ENCODE results near the gene CCDC17. TPM values are rescaled to one million over a fixed set of nuclear protein-coding genes. Genes with fewer than 3 reads are reported as not detected.

CCDC17 gene
- total RNA-seq, 1 experiment from 2014 or later, result 6.6 TPM

- H3K27ac ChIP-seq, result peak overlapping the region; percentile 64
- peak overlapping the region; percentile 86 for H3K4me3 ChIP-seq
- BruUV-seq (replicated peaks), result no TSS peak
- peaks cover 22% of the 10 kb centered on the region for H3F3A ChIP-seq (ENCODE audit: insufficient read depth, low read depth)
- TF ChIP-seq EZH2 (IDR thresholded peaks at IDR 0.05; ENCODE audit: low read depth) (no peak), CTCF (conservative IDR thresholded peaks at IDR 0.05) (no peak; the same call in 1 of the 2 replicates)
- no peaks in the 10 kb centered on the region for H3K9me3 ChIP-seq (ENCODE audit: insufficient read depth, low read depth)
- intact Hi-C loops (cut with micrococcal nuclease; ENCODE audit: unreplicated experiment), result loop anchor here (1.0 to 10.0 kb wide), 7 partner anchors 102 to 850 kb away; partner anchors contain the start of genes BTBD19, DYNLT4, GPBP1L1 and HECTD3
- DNase-seq, result peak; percentile 85 to 95
- peaks cover 3% of the 10 kb centered on the region; the same call in 1 of the 2 replicates for H3K36me3 ChIP-seq (ENCODE audit: low read depth)
- no peaks in the 10 kb centered on the region for H3K27me3 ChIP-seq (ENCODE audit: insufficient read depth, low read depth)
- H3K4me2 ChIP-seq, result peak overlapping the region; percentile 89
- peaks cover 46% of the 10 kb centered on the region for H4K20me1 ChIP-seq (ENCODE audit: insufficient read depth)
- H3K79me2 ChIP-seq (ENCODE audit: low read depth), result peaks cover 50% of the 10 kb centered on the region
- POLR2A ChIA-PET (ENCODE audit: unreplicated experiment), result interaction anchor here (0.6 to 0.7 kb wide), 12 partner anchors 15 to 864 kb away, joined by 3 to 23 read pairs (median 4); partner anchors contain the start of gene AKR1A1
- peaks cover 17% of the 10 kb centered on the region for H3K4me1 ChIP-seq (replicated peaks; ENCODE audit: insufficient read depth)
- CTCF ChIA-PET, result interaction anchor here (0.5 to 0.6 kb wide), 2 partner anchors 228 to 749 kb away, joined by 3 read pairs; no protein-coding TSS in a partner anchor
- peak overlapping the region; percentile 100 for H2AFZ ChIP-seq
- H3K9me2 ChIP-seq (ENCODE audit: insufficient read depth), result no peaks in the 10 kb centered on the region
Measured at GRCh38 chr1:45584351-45585109, 39.3 kb downstream of the CCDC17 start.

- H3K36me3 ChIP-seq (ENCODE audit: low read depth), result peaks cover 3% of the 10 kb centered on the region; the same call in 1 of the 2 replicates
Measured at GRCh38 chr1:45583666-45584350, 40.0 kb downstream of the CCDC17 start, which contains the start of gene NASP. Gene NASP (plus strand): TSS chr1:45584041. CDS start chr1:45584147, 106 bp downstream.

More at GRCh38 chr1:45583666-45584350, 40.0 kb downstream of the CCDC17 start, which contains the start of gene NASP:
- BruUV-seq (replicated peaks), result TSS peak; percentile 57
- Histone ChIP-seq H2AFZ (peak within 1 kb of the TSS; percentile 100), H3K4me2 (peak within 1 kb of the TSS; percentile 89), H3K27ac (peak within 1 kb of the TSS; percentile 64), H3K9me3 (ENCODE audit: insufficient read depth, low read depth) (no peaks in the 10 kb centered on the region), H4K20me1 (ENCODE audit: insufficient read depth) (peaks cover 38% of the 10 kb centered on the region), H3K79me2 (ENCODE audit: low read depth) (peaks cover 42% of the 10 kb centered on the region), H3F3A (ENCODE audit: insufficient read depth, low read depth) (peaks cover 22% of the 10 kb centered on the region), H3K4me3 (peak within 1 kb of the TSS; percentile 86), H3K4me1 (replicated peaks; ENCODE audit: insufficient read depth) (peaks cover 17% of the 10 kb centered on the region), H3K27me3 (ENCODE audit: insufficient read depth, low read depth) (no peaks in the 10 kb centered on the region), H3K9me2 (ENCODE audit: insufficient read depth) (no peaks in the 10 kb centered on the region)
- CTCF ChIA-PET, result interaction anchor here (0.5 to 0.8 kb wide), 2 partner anchors 91 to 749 kb away, joined by 3 to 8 read pairs; no protein-coding TSS in a partner anchor
- intact Hi-C loops (cut with micrococcal nuclease; ENCODE audit: unreplicated experiment), result loop anchor here (1.0 to 10.0 kb wide), 8 partner anchors 27 to 849 kb away; partner anchors contain the start of genes BTBD19, DYNLT4, GPBP1L1 and HECTD3
- TF ChIP-seq EZH2 (IDR thresholded peaks at IDR 0.05; ENCODE audit: low read depth), result no peak
- no peak for TF ChIP-seq CTCF (conservative IDR thresholded peaks at IDR 0.05)
- POLR2A ChIA-PET (ENCODE audit: unreplicated experiment), result interaction anchor here (0.5 to 1.0 kb wide), 12 partner anchors 42 to 1060 kb away, joined by 3 to 12 read pairs (median 4); partner anchors contain the start of genes CCDC163, MMACHC, PRDX1 and RAD54L
- DNase-seq, result peak; percentile 73 to 95
